RCC 7860 (cell line): ENCODE results near the gene CDC14A.
A peak's percentile ranks its signal among the peaks of the same experiment; 100 is the strongest.
"Not testable (repeated sequence)": the region's sequence is repeated elsewhere in the genome, so short reads cannot be mapped to it uniquely, and the experiment has no call there.

Experiments used
- DNase-seq: peaks from one replicate; pipeline ENCODE4 v3.0.0-alpha.2; 2015; ENCODE audit warnings: low spot score
- FAIRE-seq: peaks from 2 replicates; lab custom pipeline; 2012; peaks lifted over from hg19 to GRCh38; lab: Jason Lieb, UNC

The CDC14A gene

GRCh38 chr1:100397681-100398080, 45.4 kb downstream of the CDC14A start:
- FAIRE-seq = no peak

GRCh38 chr1:100398648-100399047, 46.3 kb downstream of the CDC14A start:
- no peak for DNase-seq
- no peak for FAIRE-seq

More at GRCh38 chr1:100397681-100398080, 45.4 kb downstream of the CDC14A start:
- no peak for DNase-seq

GRCh38 chr1:100400404-100400803, 48.1 kb downstream of the CDC14A start:
- FAIRE-seq = no peak
- DNase-seq = no peak

GRCh38 chr1:100404821-100405220, 52.5 kb downstream of the CDC14A start:
- FAIRE-seq = no peak
- DNase-seq = no peak

GRCh38 chr1:100405902-100406301, 53.6 kb downstream of the CDC14A start:
- FAIRE-seq, DNase-seq: not testable (repeated sequence)

GRCh38 chr1:100407390-100407789, 55.1 kb downstream of the CDC14A start:
- not testable (repeated sequence) for FAIRE-seq, DNase-seq

- FAIRE-seq = no peak
- no peak for DNase-seq
These were observed 58.7 kb downstream of the CDC14A start for GRCh38 chr1:100411019-100411418.

GRCh38 chr1:100411574-100411973, 59.3 kb downstream of the CDC14A start:
- DNase-seq (no peak), FAIRE-seq (no peak)

- FAIRE-seq = no peak
- no peak for DNase-seq
These were observed 60.7 kb downstream of the CDC14A start for GRCh38 chr1:100413035-100413434.

- no peak for DNase-seq
- FAIRE-seq = no peak
These were observed 62.6 kb downstream of the CDC14A start for GRCh38 chr1:100414693-100415497.

GRCh38 chr1:100415498-100415778, 63.1 kb downstream of the CDC14A start:
- DNase-seq (no peak), FAIRE-seq (peak; percentile 10)

- no peak for DNase-seq
- no peak for FAIRE-seq
These were observed 66.8 kb downstream of the CDC14A start for GRCh38 chr1:100419072-100419471.

- DNase-seq (no peak), FAIRE-seq (no peak)
These were observed 69.8 kb downstream of the CDC14A start for GRCh38 chr1:100422065-100422464.

GRCh38 chr1:100423832-100424337, 71.6 kb downstream of the CDC14A start:
- no peak for DNase-seq
- no peak for FAIRE-seq

- DNase-seq (no peak), FAIRE-seq (no peak)
These were observed 75.9 kb downstream of the CDC14A start for GRCh38 chr1:100428160-100428559.

GRCh38 chr1:100430325-100430756, 78.0 kb downstream of the CDC14A start:
- no peak for FAIRE-seq
- DNase-seq = no peak

GRCh38 chr1:100431954-100432353, 79.6 kb downstream of the CDC14A start:
- DNase-seq (no peak), FAIRE-seq (no peak)

GRCh38 chr1:100433563-100433962, 81.3 kb downstream of the CDC14A start:
- no peak for DNase-seq
- FAIRE-seq = no peak

GRCh38 chr1:100434831-100435230, 82.5 kb downstream of the CDC14A start:
- FAIRE-seq (no peak), DNase-seq (no peak)

- FAIRE-seq = no peak
- no peak for DNase-seq
These were observed 86.1 kb downstream of the CDC14A start for GRCh38 chr1:100438375-100438774.

- FAIRE-seq = no peak
- no peak for DNase-seq
These were observed 86.5 kb downstream of the CDC14A start for GRCh38 chr1:100438789-100439188.

- DNase-seq (no peak), FAIRE-seq (no peak)
These were observed 87.9 kb downstream of the CDC14A start for GRCh38 chr1:100440075-100440809.
